SIG-M5 treated with dmso at 0.1 percent for 504 hours (cell line): ENCODE results near the gene WDR93.
"Not testable (repeated sequence)": the region's sequence is repeated elsewhere in the genome, so short reads cannot be mapped to it uniquely, and the experiment has no call there.

Experiments used
- DNase-seq: peaks from one replicate; lab custom pipeline; 2025; ENCODE audit not compliant: unreplicated experiment; lab: John Stamatoyannopoulos, UW

Gene WDR93

GRCh38 chr15:89681146-89681545 is 9.5 kb upstream of the WDR93 start:
- DNase-seq = no peak

DNA sequence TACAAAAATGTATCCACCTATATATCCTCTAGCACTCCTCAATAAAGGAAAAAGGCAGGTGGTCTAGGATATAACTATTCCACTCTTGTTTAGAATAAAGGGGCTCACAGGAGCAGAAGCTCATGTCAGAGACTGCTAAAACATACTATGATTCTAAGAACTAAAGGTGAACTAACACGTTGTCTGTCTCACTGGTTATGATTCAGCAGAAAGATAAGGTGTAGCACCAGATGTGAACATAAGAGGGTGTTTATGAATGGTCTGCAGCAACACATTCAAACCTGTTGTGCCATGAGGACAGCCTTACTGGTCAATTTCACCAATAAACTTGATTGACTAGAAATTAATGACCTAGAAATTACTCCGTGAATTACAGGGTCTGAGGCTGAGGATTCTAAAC is 4.6 kb upstream of the WDR93 start:
- DNase-seq = no peak

- DNase-seq = no peak
Measured at GRCh38 chr15:89686522-89686921, 4.1 kb upstream of the WDR93 start.

GRCh38 chr15:89689930-89690275 is 708 bp upstream of the WDR93 start:
- not testable (repeated sequence) for DNase-seq

- DNase-seq = no peak
Measured at GRCh38 chr15:89693091-89693490, 2.5 kb downstream of the WDR93 start.

DNA sequence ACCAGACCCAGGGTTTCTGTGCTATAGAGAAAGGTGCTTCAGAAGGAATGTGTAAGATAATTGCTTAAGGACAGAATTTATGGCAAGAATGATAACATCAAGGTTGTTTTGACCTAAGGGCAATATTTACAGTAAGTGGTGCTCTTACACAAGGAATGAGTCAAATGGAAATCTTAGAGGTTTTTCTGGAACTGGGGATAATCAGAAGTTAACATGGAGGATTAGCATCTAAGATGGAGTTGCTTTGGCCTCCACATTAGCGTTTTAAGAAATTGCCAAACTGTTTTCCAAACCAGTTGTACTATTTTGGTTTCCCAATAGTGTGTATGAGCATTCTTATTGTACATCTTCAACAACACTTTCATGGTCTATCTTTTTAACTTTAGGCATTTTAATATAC is 3.1 kb downstream of the WDR93 start:
- DNase-seq = no peak

- no peak for DNase-seq
Measured at GRCh38 chr15:89695198-89695597, 4.6 kb downstream of the WDR93 start.

GRCh38 chr15:89704411-89704810 is 13.8 kb downstream of the WDR93 start:
- no peak for DNase-seq

DNA sequence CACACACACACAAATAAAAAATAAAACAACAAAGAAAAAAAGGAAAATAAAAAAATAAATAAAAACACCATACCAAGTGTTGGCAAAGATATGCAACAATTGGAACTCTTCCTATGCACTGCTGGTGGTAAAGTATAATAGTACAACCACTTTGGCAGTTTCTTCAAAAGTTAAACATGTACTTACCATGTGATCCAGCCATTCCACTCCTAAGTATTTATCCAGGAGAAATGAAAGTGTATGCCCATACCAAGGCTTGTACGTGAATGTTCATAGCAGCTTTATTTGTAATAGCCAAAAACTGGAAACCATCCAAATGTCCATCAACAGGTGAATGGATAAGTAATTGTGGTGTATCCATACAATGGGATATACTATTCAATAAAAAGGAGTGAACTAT is 17.0 kb downstream of the WDR93 start:
- DNase-seq = no peak

DNA sequence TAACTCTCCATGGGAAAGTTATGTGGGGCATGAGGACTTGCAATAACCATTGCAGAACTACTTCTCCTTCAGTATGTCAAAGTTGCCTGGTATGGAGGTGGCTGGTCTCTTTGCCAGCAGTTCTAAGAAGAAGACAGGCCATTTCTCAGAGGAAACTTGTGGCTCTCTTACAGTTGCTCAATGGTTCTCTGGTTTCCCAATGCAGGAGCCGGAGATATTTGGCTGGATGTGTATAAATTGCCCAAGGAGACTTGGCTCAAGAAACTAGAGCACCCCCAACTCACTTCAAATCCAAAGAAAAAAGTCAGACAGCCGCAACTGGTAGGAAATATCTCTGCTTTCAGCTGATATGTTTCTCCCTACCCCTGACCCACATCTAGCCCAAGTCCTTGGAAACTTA is 24.2 kb downstream of the WDR93 start:
- no peak for DNase-seq

DNA sequence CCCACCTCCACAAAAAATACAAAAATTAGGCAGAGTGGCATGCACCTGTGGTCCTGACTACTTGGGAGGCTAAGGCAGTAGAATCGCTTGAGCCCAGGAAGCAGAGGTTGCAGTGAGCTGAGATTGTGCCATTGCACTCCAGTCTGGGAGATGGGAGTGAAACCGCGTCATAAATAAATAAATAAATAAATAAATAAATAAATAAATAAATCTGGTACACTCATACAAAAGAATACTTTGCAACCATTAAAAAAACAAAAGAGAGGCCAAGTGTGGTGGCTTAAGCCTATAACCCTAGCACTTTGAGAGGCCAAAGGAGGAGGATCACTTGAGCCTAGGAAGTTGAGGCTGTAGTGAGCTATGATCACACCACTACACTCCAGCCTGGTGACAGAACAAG is 32.4 kb downstream of the WDR93 start:
- DNase-seq = no peak

GRCh38 chr15:89724621-89725020 is 34.0 kb downstream of the WDR93 start:
- no peak for DNase-seq

DNA sequence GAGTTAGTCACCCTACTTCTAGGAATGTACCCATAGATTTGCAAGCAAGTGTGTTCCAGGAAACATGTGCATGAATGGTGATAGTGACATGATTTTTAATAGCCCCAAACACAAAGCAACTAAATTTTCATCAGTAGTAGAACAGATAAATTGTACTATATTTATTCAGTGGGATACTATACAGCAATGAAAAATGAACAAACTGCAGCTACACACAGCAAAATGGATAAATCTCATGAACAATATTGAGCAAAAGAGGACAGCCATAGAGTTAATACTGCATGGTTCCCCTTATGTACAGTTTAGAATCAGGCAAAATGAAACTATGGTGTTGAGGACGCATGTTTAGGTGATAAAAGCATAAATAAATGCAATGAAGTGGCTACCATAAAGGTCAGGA is 34.5 kb downstream of the WDR93 start:
- no peak for DNase-seq

GRCh38 chr15:89728254-89728653 is 37.6 kb downstream of the WDR93 start:
- no peak for DNase-seq

DNA sequence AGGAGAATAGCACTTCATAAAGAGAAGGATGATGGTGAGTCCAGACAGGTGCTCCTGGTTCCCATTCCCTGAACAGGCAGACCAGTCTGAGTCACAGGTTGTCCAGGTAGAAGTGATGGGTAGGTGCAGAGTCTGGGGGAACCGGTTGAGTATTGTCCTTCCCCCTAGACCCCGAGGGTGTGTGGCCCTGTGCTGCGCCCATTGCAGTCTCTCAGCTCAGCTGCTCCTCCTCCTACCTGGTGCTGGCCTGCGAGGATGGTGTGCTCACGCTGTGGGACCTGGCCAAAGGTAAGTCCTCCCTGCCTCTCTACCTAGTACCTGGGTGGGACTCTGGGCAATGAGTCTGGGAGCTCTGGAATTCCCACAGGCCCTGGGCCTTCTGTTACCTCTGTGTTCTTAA is 40.7 kb downstream of the WDR93 start:
- no peak for DNase-seq

DNA sequence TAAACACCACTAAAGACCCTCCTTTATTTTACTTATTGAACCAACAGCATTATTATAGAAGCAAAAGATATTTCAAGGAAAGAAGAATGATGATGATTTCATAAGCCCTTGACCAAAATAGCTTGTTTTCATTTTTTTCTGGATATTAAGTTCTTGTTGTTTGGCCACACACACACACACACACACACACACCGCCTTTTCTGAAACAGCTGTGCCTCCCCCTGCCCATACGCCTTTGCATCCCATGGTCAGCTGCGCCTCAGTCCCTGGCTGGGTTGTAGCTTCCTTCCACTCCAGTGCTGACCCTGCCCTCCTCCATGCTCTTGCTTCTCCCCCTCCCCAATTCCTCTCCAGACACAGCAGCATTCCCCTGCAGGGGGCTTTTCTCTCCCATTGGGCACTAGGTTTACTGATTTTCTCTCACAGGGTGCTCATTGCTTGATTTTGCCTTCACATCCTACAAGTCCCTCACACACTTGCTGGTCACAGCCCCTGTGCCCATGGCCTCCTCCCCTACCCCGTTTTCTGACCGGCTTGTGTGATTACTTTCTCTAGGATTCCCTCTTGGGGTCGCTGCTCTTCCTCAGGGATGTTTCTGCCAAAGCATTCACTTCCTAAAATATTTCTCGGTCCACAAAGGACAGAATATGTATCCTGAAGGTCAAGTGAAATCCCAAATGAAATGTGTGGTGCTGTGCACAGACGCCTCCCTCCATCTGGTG is 42.0 kb downstream of the WDR93 start:
- DNase-seq = no peak

- DNase-seq = no peak
Measured at GRCh38 chr15:89735773-89736172, 45.2 kb downstream of the WDR93 start.

DNA sequence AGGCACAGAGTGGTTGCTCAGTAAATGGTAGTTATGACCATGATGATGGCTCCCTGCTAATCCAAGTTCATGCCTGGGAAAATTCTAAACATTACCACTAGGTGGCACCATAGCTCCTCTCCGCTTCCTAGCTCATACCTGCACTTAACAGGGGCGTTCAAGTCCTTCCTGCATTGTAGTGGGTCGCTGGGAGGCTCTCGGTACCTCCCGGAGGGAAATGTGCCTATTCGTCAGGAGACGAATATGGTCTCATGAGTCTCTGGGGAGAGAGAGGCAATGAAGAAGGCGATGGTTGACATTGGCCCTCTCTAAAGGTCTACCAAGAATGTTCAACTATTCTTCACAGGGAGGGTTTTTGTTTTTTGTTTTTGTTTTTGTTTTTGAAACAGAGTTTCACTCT is 49.5 kb downstream of the WDR93 start:
- peak; percentile 58 for DNase-seq

- DNase-seq = no peak
Measured at GRCh38 chr15:89743011-89743410, 52.4 kb downstream of the WDR93 start.

DNA sequence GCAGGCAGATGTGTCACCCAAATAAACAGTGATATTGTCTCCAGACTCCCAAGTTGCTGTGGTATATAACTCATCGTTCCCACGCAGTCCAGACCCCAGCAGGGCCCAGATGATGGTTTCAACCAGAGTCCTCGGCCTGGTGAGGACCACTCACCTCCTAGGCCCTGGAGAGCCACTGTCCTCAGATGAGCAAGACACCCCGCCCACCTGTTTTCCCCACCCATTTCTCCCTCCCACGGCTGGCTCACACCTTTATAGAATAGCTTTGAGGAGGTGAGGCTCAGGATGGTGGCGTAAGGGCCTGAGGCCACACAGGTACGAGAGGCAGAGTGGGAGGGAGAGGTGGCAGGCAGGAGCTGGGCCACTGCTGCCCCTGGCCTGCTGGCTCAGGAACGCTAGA is 53.0 kb downstream of the WDR93 start:
- no peak for DNase-seq

- DNase-seq = no peak
Measured at GRCh38 chr15:89745131-89745530, 54.5 kb downstream of the WDR93 start.

GRCh38 chr15:89745768-89746167 is 55.2 kb downstream of the WDR93 start:
- DNase-seq = no peak

GRCh38 chr15:89746386-89746780 is 55.8 kb downstream of the WDR93 start:
- DNase-seq = no peak
